Activated naive CD4-positive, alpha-beta T cell treated with anti-CD3 and anti-CD28 coated beads for 36 hours (primary cell): ENCODE results near the gene SPON1. TPM values are rescaled to one million over a fixed set of nuclear protein-coding genes. Genes with fewer than 3 reads are reported as not detected.
"Not testable (repeated sequence)": the region's sequence is repeated elsewhere in the genome, so short reads cannot be mapped to it uniquely, and the experiment has no call there.

Experiments used
- CTCF ChIA-PET: fragments of 350-600 bp; sonication (Branson Sonifier 250); formaldehyde crosslinking; loops from one replicate; lab custom pipeline; 2021; ENCODE audit warnings: antibody characterized with exemption; lab: Charles Lee
- DNase-seq: peaks from one replicate; pipeline ENCODE4 v3.0.0-alpha.2; 2020
- H3K27ac Mint-ChIP-seq: one replicate; pipeline ENCODE4 v1.8.0; 2021; ENCODE audit warnings: mild to moderate bottlenecking, mixed read lengths
- H3K27me3 Mint-ChIP-seq: one replicate; pipeline ENCODE4 v1.8.0; 2021; ENCODE audit warnings: low read depth, mixed read lengths
- H3K36me3 Mint-ChIP-seq: one replicate; pipeline ENCODE4 v1.8.0; 2021; ENCODE audit warnings: low read depth, mixed read lengths
- H3K4me1 Mint-ChIP-seq: one replicate; pipeline ENCODE4 v1.8.0; 2021; ENCODE audit warnings: low read depth, mixed read lengths
- H3K4me3 Mint-ChIP-seq: one replicate; pipeline ENCODE4 v1.8.0; 2021; ENCODE audit warnings: mild to moderate bottlenecking, moderate library complexity, mixed read lengths
- H3K9me3 Mint-ChIP-seq: one replicate; pipeline ENCODE4 v1.8.0; 2021; ENCODE audit warnings: mixed read lengths
- intact Hi-C: fragments of 100-400 bp; cut with micrococcal nuclease; formaldehyde crosslinking; loops from one replicate; pipeline ENCODE4 v1.15.1; 2023
- total RNA-seq, 2 experiments: library from RNA; stranded (reverse); gene quantifications; one replicate each; pipeline ENCODE4 v1.2.3, GENCODE V29; 2021

SPON1 gene
- total RNA-seq, 2 experiments from 2014 or later = 0.24 to 0.25 TPM

GRCh38 chr11:14021738-14022137, 59.2 kb downstream of the SPON1 start:
- CTCF ChIA-PET = no interaction called here
- Mint-ChIP-seq H3K4me1 (no peaks in the 10 kb centered on the region), H3K27me3 (no peaks in the 10 kb centered on the region), H3K27ac (no peak overlapping the region), H3K36me3 (no peaks in the 10 kb centered on the region), H3K9me3 (no peaks in the 10 kb centered on the region), H3K4me3 (no peak overlapping the region)
- intact Hi-C loops = no loop called here
- no peak for DNase-seq

GRCh38 chr11:14022251-14022650, 59.7 kb downstream of the SPON1 start:
- Mint-ChIP-seq H3K27ac (no peak overlapping the region), H3K36me3 (no peaks in the 10 kb centered on the region), H3K27me3 (no peaks in the 10 kb centered on the region), H3K4me1 (no peaks in the 10 kb centered on the region), H3K4me3 (no peak overlapping the region), H3K9me3 (no peaks in the 10 kb centered on the region)
- CTCF ChIA-PET = no interaction called here
- DNase-seq = no peak
- intact Hi-C loops = no loop called here

DNA sequence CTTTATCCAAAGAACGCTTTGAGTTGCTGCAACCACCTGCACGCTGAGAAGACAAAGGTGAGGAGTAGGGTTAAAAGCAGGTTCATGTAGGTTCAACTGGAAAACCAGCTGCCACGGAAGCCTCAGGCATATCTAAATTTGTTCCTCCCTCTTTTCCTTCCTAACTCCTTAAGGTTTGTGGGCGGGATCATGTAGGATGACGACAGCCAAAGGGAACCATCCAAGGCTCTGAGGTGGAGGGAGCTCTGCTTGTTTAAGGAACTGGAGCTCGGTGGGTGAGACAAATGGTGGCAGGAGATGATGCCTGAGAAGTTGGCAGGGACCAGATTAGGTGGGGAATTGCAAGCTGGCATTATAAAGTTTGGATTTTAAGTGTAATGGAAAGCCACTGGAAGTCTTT, 60.3 kb downstream of the SPON1 start:
- CTCF ChIA-PET = no interaction called here
- no peak overlapping the region for H3K27ac Mint-ChIP-seq
- no peak for DNase-seq
- no peak overlapping the region for H3K4me3 Mint-ChIP-seq
- no peaks in the 10 kb centered on the region for H3K9me3 Mint-ChIP-seq
- H3K27me3 Mint-ChIP-seq = no peaks in the 10 kb centered on the region
- H3K36me3 Mint-ChIP-seq = no peaks in the 10 kb centered on the region
- no peaks in the 10 kb centered on the region for H3K4me1 Mint-ChIP-seq
- intact Hi-C loops = no loop called here

GRCh38 chr11:14026961-14027360, 64.4 kb downstream of the SPON1 start:
- no peaks in the 10 kb centered on the region for H3K27me3 Mint-ChIP-seq
- no peak overlapping the region for H3K27ac Mint-ChIP-seq
- H3K9me3 Mint-ChIP-seq = no peaks in the 10 kb centered on the region
- no peaks in the 10 kb centered on the region for H3K36me3 Mint-ChIP-seq
- no peaks in the 10 kb centered on the region for H3K4me1 Mint-ChIP-seq
- H3K4me3 Mint-ChIP-seq = no peak overlapping the region
- CTCF ChIA-PET = interaction anchor here (0.6 to 1.0 kb wide), 2 partner anchors 122 to 494 kb away, joined by 3 to 5 read pairs; no protein-coding TSS in a partner anchor
- no peak for DNase-seq
- intact Hi-C loops = no loop called here

DNA sequence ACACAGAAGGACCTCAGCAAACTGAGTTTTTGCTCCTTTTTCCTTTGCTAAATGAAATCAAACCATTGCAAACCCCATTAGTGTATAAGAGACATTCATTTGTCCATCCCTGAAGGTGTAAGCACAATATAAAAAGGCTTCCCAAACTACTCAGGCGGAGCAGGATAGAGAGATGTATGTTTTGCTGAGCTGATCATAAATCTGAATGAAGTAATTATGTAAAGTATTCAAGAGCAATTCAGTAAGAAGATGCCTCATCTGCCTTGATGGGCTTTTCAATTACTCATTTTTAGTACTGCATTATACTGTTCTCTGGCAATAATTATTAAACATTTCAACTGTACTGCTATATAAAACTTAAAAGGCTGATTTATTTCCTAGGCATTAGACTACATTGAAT, 65.0 kb downstream of the SPON1 start:
- Mint-ChIP-seq H3K27ac (no peak overlapping the region), H3K4me3 (no peak overlapping the region)
- CTCF ChIA-PET = interaction anchor here (1.0 kb wide), 1 partner anchor 121 kb away, joined by 5 read pairs; no protein-coding TSS in a partner anchor

GRCh38 chr11:14029440-14029839, 66.9 kb downstream of the SPON1 start:
- CTCF ChIA-PET = no interaction called here
- Mint-ChIP-seq H3K9me3 (no peaks in the 10 kb centered on the region), H3K27ac (no peak overlapping the region), H3K27me3 (no peaks in the 10 kb centered on the region), H3K4me3 (no peak overlapping the region), H3K36me3 (no peaks in the 10 kb centered on the region), H3K4me1 (no peaks in the 10 kb centered on the region)
- intact Hi-C loops = no loop called here
- no peak for DNase-seq

More for the DNA sequence above, 65.0 kb downstream of the SPON1 start:
- no peaks in the 10 kb centered on the region for H3K9me3 Mint-ChIP-seq
- H3K27me3 Mint-ChIP-seq = no peaks in the 10 kb centered on the region
- DNase-seq = no peak
- intact Hi-C loops = no loop called here
- H3K36me3 Mint-ChIP-seq = no peaks in the 10 kb centered on the region
- H3K4me1 Mint-ChIP-seq = no peaks in the 10 kb centered on the region

DNA sequence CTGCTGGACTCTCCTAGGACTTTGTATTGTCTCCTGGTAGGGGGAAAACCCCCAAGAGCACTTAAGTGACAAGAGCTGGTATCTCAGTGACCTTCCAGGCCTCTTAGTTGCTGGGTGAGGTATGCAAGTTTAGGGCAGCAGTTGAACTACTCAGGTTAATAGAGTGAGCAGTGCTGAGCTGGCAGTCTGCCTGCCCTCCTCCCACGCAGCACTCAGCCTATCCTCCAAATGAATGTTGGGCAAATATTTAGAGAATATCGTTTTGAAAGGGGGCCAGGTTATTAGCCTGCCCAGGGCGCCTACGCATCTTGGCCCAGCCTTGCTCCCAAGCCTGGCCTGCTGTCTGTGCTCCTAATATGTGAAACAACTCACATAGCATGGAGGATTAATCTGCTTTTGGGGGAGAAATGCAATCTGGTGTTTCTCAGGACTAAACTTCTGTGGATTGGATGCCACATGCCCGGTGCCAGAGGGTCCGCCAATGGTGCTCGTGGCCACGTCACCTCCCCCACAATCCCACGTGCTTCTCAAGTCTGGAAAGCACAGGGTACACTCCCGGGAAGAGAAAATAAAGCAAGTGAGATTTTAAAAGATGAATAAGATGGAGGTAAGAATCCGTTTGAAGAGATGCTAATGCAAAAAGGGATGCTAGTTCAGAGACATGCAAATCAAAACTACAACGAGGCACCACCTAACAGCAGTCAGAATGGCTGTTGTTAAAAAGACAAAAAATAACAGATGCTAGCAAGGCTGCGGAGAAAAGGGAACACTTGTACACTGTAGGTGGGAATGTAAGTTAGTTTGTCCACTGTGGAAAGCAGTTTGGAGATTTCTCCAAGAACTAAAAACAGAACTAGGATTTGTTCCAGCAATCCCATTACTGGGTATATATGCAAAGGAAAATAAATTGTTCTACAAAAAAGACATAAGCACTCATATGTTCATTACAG, 67.7 kb downstream of the SPON1 start:
- H3K9me3 Mint-ChIP-seq = no peaks in the 10 kb centered on the region
- no peaks in the 10 kb centered on the region for H3K4me1 Mint-ChIP-seq
- H3K4me3 Mint-ChIP-seq = no peak overlapping the region
- DNase-seq = no peak
- no peaks in the 10 kb centered on the region for H3K27me3 Mint-ChIP-seq
- no peak overlapping the region for H3K27ac Mint-ChIP-seq
- CTCF ChIA-PET = no interaction called here
- intact Hi-C loops = no loop called here
- no peaks in the 10 kb centered on the region for H3K36me3 Mint-ChIP-seq

DNA sequence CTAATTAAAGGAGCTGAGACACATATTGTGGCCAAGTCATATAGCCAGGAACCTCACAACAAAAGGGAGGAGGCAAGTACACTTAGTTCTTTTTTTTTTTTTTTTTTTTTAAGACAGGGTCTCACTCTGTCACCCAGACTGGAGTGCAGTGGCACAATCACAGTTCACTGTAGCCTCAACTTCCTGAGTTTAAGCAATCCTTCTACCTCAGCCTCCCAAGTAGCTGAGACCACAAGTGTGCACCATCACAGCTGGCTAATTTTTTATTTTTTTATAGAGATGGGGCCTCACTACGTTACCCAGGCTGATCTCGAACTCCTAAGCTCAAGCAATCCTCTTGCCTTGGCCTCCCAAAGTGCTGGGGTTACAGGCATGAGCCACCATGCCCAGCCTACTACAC, 73.0 kb downstream of the SPON1 start:
- H3K4me1 Mint-ChIP-seq, H3K27ac Mint-ChIP-seq, intact Hi-C loops, H3K27me3 Mint-ChIP-seq, H3K4me3 Mint-ChIP-seq, DNase-seq, H3K9me3 Mint-ChIP-seq, H3K36me3 Mint-ChIP-seq: not testable (repeated sequence)
- CTCF ChIA-PET = interaction anchor here (0.6 kb wide), 1 partner anchor 113 kb away, joined by 3 read pairs; no protein-coding TSS in a partner anchor

DNA sequence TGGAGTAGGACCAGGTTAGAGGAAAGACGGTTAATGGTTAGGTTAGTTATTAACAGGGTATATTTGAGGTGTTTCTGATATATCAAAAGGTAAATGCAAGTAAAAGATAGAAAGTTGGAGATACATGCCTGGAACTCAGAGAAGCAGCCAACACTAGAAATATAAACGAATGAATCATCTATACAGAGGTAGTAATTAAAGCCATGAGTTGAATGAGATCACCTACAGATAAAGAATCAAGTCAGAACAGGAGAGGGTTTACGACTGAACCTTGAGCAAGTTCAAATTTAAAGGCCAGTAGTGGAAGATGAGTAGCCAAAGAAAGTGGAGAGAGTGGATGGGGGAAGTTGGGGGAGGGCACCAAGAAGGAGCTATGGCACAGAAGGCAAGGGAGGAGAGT, 73.9 kb downstream of the SPON1 start:
- no peaks in the 10 kb centered on the region for H3K9me3 Mint-ChIP-seq

GRCh38 chr11:14041040-14041439, 78.5 kb downstream of the SPON1 start:
- DNase-seq = no peak

More for the DNA sequence above, 73.9 kb downstream of the SPON1 start:
- H3K27me3 Mint-ChIP-seq = no peaks in the 10 kb centered on the region
- no peak overlapping the region for H3K27ac Mint-ChIP-seq
- CTCF ChIA-PET = interaction anchor here (0.6 to 0.7 kb wide), 3 partner anchors 25 to 1888 kb away, joined by 3 to 7 read pairs (median 3); no protein-coding TSS in a partner anchor
- no peaks in the 10 kb centered on the region for H3K4me1 Mint-ChIP-seq
- no peaks in the 10 kb centered on the region for H3K36me3 Mint-ChIP-seq
- DNase-seq = no peak
- H3K4me3 Mint-ChIP-seq = no peak overlapping the region
- intact Hi-C loops = no loop called here

GRCh38 chr11:14041565-14041964, 79.0 kb downstream of the SPON1 start:
- Mint-ChIP-seq H3K4me3 (no peak overlapping the region), H3K27ac (no peak overlapping the region), H3K4me1 (no peaks in the 10 kb centered on the region), H3K9me3 (no peaks in the 10 kb centered on the region), H3K27me3 (no peaks in the 10 kb centered on the region), H3K36me3 (no peaks in the 10 kb centered on the region)
- CTCF ChIA-PET = no interaction called here
- DNase-seq = no peak
- intact Hi-C loops = no loop called here

More at GRCh38 chr11:14041040-14041439, 78.5 kb downstream of the SPON1 start:
- Mint-ChIP-seq H3K4me1 (no peaks in the 10 kb centered on the region), H3K4me3 (no peak overlapping the region), H3K27me3 (no peaks in the 10 kb centered on the region), H3K9me3 (no peaks in the 10 kb centered on the region), H3K27ac (no peak overlapping the region), H3K36me3 (no peaks in the 10 kb centered on the region)
- CTCF ChIA-PET = no interaction called here
- intact Hi-C loops = no loop called here

- H3K4me3 Mint-ChIP-seq = no peak overlapping the region
- intact Hi-C loops = no loop called here
- no peaks in the 10 kb centered on the region for H3K9me3 Mint-ChIP-seq
- DNase-seq = no peak
- no peak overlapping the region for H3K27ac Mint-ChIP-seq
- CTCF ChIA-PET = no interaction called here
- H3K4me1 Mint-ChIP-seq = no peaks in the 10 kb centered on the region
- no peaks in the 10 kb centered on the region for H3K36me3 Mint-ChIP-seq
- H3K27me3 Mint-ChIP-seq = no peaks in the 10 kb centered on the region
Observed at GRCh38 chr11:14042686-14043465, 80.4 kb downstream of the SPON1 start.
